ENCODE results near the gene MED13L.

Gene MED13L

DNA sequence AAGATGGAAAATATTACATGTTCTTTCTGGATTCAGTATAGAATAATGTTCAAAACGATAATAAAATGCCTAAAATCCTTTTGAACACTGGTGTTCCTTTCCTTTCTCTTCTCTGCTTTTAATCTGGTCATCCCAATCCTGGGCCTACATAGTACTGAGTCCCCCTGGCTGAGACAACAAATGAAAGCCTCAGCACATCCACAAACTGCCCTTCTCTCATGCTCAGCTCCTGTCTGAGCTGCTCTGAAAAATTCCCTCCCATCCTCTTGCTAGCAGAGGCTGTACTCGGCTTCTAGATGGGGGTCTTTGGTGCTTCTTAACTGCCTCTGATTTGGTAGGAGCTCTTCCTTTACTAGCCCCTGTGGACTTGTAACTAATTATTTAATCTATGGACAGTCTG lies 232.3 kb downstream of the MED13L start:
- Histone ChIP-seq H3K27me3 (no peaks in the 10 kb centered on the region), H3K4me1 (peaks cover 0 to 67% (median 26%) of the 10 kb centered on the region in 4 donors), H3K27ac (no peak overlapping the region), H3K9me3 (no peaks in the 10 kb centered on the region), H3K4me3 (no peak overlapping the region), H3K36me3 (no peaks in the 10 kb centered on the region)
- no peak for DNase-seq
- TF ChIP-seq, protein P1, sequence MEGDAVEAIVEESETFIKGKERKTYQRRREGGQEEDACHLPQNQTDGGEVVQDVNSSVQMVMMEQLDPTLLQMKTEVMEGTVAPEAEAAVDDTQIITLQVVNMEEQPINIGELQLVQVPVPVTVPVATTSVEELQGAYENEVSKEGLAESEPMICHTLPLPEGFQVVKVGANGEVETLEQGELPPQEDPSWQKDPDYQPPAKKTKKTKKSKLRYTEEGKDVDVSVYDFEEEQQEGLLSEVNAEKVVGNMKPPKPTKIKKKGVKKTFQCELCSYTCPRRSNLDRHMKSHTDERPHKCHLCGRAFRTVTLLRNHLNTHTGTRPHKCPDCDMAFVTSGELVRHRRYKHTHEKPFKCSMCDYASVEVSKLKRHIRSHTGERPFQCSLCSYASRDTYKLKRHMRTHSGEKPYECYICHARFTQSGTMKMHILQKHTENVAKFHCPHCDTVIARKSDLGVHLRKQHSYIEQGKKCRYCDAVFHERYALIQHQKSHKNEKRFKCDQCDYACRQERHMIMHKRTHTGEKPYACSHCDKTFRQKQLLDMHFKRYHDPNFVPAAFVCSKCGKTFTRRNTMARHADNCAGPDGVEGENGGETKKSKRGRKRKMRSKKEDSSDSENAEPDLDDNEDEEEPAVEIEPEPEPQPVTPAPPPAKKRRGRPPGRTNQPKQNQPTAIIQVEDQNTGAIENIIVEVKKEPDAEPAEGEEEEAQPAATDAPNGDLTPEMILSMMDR (IDR thresholded peaks at IDR 0.05) = no peak
- intact Hi-C loops (cut with DNase I; ENCODE audit: low total_unique reads) = no loop called here

DNA sequence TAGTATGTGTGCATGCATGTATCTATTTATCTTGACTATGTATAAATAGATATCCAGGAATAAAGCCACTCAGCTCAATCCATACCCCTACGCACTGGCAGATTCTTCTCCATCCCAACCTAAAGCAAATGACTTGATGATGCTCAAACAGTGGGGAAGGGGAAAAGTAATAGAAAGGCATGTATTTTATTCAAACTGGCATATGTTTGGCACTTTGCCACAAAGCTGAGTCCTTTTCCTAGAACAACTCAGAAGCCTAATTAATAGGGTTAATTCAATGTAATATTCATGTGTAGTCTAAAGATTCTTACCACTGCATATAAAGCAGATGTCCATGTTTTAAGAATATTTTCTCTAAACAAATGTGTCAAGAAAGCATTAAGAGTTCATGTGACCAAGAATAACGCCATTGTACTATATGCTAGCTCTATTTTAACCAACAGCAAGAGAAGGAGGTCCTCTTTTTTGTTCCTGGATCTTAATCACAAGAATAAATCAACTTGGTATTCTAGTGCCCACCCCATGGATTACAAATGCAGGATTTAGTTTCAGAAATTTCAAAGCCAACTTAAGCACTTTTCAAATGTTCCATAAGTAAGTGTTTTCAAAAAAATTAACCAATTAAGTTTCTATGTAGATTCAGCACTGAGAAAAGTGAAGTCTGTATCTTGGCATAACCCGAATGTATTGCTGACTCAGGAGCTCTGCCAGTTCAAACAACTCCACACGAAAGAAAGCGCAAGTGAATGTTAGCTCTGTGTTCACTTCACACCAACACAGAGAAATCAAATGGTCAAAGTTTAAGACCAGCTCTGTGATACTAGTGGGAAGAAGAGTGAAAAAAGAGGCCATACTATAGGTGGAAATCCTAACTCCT lies 233.6 kb downstream of the MED13L start:
- no peak for DNase-seq
- Histone ChIP-seq H3K4me1 (peaks cover 0 to 63% (median 20%) of the 10 kb centered on the region in 4 donors), H3K4me3 (no peak overlapping the region), H3K9me3 (no peaks in the 10 kb centered on the region), H3K27me3 (no peaks in the 10 kb centered on the region), H3K36me3 (no peaks in the 10 kb centered on the region), H3K27ac (no peak overlapping the region)
- TF ChIP-seq, protein P1 (IDR thresholded peaks at IDR 0.05) = no peak
- intact Hi-C loops (cut with DNase I; ENCODE audit: low total_unique reads) = no loop called here

DNA sequence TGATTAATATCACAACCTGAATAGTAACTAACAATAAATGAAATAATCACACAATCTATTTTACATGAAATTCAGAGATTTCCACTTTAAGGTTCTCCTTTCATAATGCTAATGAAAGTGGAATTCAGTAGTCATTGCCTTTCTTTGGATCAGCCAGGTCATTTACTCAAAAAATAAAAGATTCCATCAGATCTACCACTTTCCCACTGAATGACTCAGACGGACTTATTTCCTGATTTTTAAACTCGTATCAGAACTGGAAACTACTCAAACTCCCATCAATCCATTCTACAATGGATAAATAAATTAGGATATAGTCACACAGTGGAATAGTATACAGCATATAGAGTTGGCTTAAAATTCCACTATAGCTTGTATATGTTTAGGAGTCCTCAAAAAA lies 237.1 kb downstream of the MED13L start:
- TF ChIP-seq, protein P1 (IDR thresholded peaks at IDR 0.05) = no peak
- H3K9me3 ChIP-seq = no peaks in the 10 kb centered on the region
- H3K4me1 ChIP-seq = peaks cover 0 to 48% (median 16%) of the 10 kb centered on the region in 4 donors
- no peaks in the 10 kb centered on the region for H3K36me3 ChIP-seq
- intact Hi-C loops (cut with DNase I; ENCODE audit: low total_unique reads) = no loop called here
- DNase-seq = no peak
- H3K27me3 ChIP-seq = no peaks in the 10 kb centered on the region
- H3K27ac ChIP-seq = no peak overlapping the region
- H3K4me3 ChIP-seq = no peak overlapping the region

DNA sequence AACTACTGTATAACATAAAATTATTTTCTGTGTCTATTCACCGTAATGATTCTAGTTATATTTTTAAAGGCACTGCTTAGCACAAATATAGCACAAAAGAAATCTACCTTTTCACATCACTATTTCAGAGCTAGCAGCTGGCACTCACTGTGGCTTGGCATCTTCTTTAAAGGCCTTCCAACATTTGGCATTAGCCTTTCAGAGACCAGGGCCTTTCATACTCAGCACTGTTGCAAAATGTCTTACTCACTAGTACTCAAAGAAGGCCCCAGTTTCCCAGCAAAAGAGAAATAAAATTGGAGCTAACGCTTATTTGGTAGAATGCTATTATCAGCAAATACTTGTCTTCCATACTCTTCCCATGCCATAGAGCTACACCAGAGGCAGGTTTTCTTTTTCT lies 238.4 kb downstream of the MED13L start:
- H3K4me3 ChIP-seq = no peak overlapping the region
- H3K27ac ChIP-seq = no peak overlapping the region
- H3K36me3 ChIP-seq = no peaks in the 10 kb centered on the region
- DNase-seq = no peak
- H3K4me1 ChIP-seq = peaks cover 0 to 35% (median 8%) of the 10 kb centered on the region in 4 donors
- no peaks in the 10 kb centered on the region for H3K27me3 ChIP-seq
- TF ChIP-seq, protein P1 (IDR thresholded peaks at IDR 0.05) = no peak
- intact Hi-C loops (cut with DNase I; ENCODE audit: low total_unique reads) = no loop called here
- no peaks in the 10 kb centered on the region for H3K9me3 ChIP-seq

DNA sequence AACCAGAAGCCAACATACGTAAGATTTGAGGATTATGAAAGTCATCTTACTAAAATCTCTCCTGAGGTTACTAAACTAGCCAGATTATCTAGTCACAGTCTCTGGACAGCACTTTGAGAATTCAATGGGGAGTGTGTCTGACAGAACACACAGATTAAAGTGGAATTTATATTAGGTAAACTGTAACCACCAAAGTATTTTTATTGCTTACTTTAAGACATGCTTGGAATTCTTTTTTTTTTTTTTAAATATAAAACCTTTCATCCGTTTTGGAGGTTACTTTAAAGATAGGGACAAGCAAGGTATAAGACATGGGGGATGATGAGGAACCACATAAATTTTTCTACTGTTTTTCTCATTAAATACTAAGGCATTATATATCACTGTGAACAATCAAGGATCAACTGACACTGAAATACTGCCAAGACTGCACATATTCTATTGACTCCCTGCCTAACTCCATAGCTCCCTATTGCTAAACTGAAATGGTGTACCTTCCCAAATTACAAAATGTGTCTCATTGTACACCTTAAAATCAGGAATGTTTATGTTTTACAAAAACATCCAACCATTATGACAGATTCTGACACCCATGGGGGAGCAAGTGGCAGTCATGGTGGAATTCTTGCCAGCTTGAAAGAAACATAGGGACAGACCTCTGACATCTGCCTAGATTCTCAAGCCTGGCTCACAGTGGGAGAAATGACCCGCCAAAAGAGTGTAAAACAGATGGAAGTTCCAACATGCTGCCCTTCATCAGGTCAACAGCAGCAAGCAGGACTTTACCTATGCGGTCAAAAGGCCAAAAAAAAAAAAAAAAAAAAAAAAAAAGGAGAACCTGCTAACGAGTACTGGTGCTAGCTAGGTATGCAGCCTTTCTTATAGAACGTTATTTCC lies 239.3 kb downstream of the MED13L start:
- Histone ChIP-seq H3K4me1 (peaks cover 0 to 26% (median under 1%) of the 10 kb centered on the region in 4 donors), H3K4me3 (no peak overlapping the region), H3K27ac (no peak overlapping the region), H3K9me3 (no peaks in the 10 kb centered on the region), H3K36me3 (no peaks in the 10 kb centered on the region), H3K27me3 (no peaks in the 10 kb centered on the region)
- TF ChIP-seq, protein P1 (IDR thresholded peaks at IDR 0.05) = no peak
- intact Hi-C loops (cut with DNase I; ENCODE audit: low total_unique reads) = no loop called here
- no peak for DNase-seq

Measured in tibial artery (tissue), 4 donors.